ENCODE measurements around the gene PKNOX2. TPM values are rescaled to one million over a fixed set of nuclear protein-coding genes. Genes with fewer than 3 reads are reported as not detected.

The PKNOX2 gene
- total RNA-seq, 1 donor: under 0.01 TPM

DNA sequence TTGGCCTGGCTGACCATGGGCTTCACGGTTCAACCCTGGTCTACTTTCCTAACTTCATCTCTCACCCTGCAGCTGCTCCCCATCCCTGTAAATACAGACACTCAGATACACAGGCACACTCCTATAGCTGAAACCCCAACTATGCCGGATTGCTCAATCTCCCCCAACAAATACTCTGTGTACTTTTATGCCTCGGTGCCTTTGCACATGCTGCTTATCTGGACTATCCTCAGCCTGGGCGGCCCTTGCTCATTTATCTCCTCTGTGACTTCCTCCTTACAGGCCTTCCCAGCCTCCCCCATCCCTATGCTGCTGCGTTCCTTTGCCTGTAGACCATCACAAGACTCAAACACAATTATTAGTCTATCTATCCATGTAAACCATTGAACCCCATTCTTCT lies 76.6 kb downstream of the PKNOX2 start:
- Histone ChIP-seq H3K9me3 (ENCODE audit: low read depth, low read length) (no peaks in the 10 kb centered on the region), H3K4me3 (ENCODE audit: low read length) (no peak overlapping the region), H3K27me3 (ENCODE audit: insufficient read depth, low read length) (no peaks in the 10 kb centered on the region), H3K4me1 (ENCODE audit: insufficient read depth, low read length) (no peaks in the 10 kb centered on the region)

DNA sequence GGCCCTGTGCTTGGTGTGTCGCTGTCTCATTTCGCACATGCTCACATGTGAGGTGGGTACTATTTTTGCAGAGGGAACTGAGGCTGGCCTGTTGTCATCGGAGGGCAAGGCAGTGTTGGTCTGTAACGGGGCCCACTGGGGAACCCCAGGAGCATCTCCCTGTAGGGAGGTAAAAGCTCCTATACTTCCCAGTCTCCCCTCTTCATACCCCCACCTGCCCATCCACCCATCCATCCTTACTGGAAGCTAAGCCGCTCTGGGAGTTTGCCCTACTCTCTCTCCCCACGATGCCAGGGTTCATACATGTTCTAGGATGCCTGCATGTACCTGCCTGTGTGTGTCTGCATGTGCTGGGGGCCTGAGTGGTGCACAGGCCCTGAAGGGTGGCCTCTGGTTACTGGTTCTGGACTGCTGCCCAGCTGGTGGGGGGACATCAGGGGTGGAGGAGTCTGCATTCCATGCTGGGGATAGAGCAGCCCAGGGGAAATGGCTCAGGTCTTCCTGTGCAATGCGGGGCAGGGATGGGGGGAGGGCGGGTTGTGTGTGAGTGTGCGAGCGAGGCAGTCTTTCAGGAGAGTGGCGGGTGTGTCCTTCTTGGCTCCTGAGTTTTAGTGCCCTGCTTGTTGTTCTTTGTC lies 77.7 kb downstream of the PKNOX2 start:
- no peaks in the 10 kb centered on the region for H3K27me3 ChIP-seq (ENCODE audit: insufficient read depth, low read length)
- H3K4me3 ChIP-seq (ENCODE audit: low read length): no peak overlapping the region
- H3K9me3 ChIP-seq (ENCODE audit: low read depth, low read length): no peaks in the 10 kb centered on the region
- no peaks in the 10 kb centered on the region for H3K4me1 ChIP-seq (ENCODE audit: insufficient read depth, low read length)

DNA sequence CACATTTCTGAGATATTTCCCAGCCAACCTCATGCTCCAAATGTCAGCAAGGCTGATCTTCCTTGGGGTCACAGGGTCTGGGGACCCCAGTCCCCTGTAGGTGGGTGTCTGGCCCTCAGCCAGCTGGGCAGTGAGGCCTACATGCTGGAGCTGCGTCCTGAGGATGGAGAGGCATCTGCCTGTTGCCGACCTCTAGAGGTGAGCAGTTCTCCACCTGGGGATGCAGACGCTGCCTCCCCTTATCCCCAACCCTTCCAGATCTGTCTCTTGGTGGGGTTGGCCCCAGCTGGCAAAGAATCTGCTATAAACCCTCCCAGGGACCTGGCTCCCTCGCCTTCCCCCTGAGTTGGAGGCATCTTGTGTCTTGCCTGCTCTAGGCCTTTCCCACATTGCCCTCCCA lies 79.6 kb downstream of the PKNOX2 start:
- no peaks in the 10 kb centered on the region for H3K9me3 ChIP-seq (ENCODE audit: low read depth, low read length)
- H3K4me1 ChIP-seq (ENCODE audit: insufficient read depth, low read length): no peaks in the 10 kb centered on the region
- no peak overlapping the region for H3K4me3 ChIP-seq (ENCODE audit: low read length)
- H3K27me3 ChIP-seq (ENCODE audit: insufficient read depth, low read length): no peaks in the 10 kb centered on the region

DNA sequence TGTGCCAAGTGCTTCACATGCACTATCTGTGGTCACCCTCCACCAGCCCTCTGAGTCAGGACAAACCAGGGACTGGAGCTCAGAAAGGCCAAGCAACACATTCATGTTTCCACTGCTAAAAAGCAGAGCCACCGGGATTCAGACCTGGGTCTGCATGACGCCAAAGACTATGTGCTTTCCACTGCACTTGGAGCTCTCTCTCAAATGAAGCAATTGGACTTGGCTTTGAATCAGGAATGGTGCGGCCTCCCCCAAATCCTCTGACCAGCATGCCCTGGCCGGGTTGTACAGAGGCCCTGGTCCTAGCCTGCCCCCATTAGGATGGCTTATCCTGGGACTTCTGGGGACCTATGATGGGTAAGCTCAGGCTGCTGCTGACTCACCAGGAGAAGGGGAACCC lies 80.7 kb downstream of the PKNOX2 start:
- Histone ChIP-seq H3K9me3 (ENCODE audit: low read depth, low read length) (no peaks in the 10 kb centered on the region), H3K27me3 (ENCODE audit: insufficient read depth, low read length) (no peaks in the 10 kb centered on the region), H3K4me1 (ENCODE audit: insufficient read depth, low read length) (no peaks in the 10 kb centered on the region), H3K4me3 (ENCODE audit: low read length) (no peak overlapping the region)

DNA sequence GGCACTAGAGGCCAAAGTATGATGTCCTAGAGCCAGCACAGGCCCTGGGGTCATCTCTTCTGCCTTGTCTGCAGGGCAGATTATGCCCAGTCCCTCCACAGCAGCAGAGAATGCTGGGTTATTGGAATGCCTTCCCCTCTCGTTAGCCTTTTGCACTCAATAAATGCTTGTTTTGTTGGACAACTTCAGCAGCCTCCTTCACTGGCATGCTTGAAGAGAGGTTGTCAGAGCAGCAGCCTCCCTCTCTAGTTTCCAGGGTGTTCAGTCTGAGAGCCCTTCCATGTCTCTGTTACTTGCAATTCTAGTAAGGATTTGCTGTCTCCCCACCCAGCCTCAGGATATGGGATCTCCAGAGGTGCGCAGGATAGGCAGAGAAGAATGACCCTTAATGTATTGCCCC lies 82.9 kb downstream of the PKNOX2 start:
- Histone ChIP-seq H3K27me3 (ENCODE audit: insufficient read depth, low read length) (no peaks in the 10 kb centered on the region), H3K4me3 (ENCODE audit: low read length) (no peak overlapping the region), H3K9me3 (ENCODE audit: low read depth, low read length) (no peaks in the 10 kb centered on the region), H3K4me1 (ENCODE audit: insufficient read depth, low read length) (no peaks in the 10 kb centered on the region)

DNA sequence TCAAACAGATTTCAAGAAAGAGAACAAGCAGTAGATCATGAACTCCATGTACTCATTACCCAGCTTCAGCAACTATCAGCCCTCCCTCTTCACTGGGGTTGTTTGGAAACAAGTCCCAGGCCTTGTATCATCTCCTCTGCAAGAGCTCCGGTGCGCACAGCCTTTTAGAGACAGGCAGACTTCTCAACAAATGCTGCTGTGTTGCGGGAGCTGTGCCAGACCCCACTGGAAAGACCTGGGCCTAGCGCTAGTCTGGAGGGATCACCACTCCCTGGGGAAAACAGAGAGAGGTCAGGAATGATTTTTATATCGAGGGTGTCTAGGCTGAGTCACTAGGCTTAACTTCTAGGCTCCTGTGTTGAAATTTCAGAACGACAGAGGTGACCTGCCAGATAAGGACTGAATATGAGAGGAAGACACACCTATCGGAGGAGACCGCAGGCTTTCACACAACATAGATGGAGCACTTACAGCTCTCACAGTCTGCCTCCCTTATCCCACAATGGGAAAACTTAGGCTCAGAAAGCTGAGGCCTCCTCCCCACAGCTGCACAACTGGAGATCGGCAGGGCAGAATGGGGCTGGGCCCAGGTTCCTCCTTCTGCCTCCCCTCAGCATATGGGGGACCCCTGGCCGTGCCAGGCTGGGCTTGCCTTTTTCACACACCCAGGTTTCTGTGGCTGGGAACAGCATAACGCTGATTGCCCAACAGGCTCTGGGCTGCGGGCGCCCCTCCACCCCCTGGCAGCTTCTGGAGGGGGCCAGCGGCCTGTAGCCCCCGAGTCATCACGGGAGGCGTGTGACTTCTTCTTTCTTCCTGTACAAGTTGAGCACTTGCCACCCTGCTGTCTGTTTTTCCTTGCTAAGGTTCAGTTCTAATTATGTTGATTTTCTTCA lies 86.0 kb downstream of the PKNOX2 start:
- no peaks in the 10 kb centered on the region for H3K27me3 ChIP-seq (ENCODE audit: insufficient read depth, low read length)
- no peaks in the 10 kb centered on the region for H3K9me3 ChIP-seq (ENCODE audit: low read depth, low read length)
- no peak overlapping the region for H3K4me3 ChIP-seq (ENCODE audit: low read length)
- no peaks in the 10 kb centered on the region for H3K4me1 ChIP-seq (ENCODE audit: insufficient read depth, low read length)

DNA sequence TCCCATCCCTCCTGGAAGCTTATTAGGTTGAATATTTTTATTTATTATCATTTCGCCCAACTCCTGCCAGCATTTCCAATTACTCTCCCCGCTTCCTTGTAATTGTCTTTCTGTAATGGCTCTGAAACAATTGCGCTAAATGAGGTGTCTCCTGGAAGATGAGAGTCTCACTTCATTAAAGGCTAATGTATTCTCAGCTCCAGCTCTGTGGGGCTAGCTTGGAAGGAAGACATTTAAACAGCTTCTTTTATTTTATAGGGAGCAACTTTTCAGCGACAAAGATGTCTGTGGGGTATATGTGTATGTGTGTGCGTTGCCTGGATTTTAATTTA lies 86.6 kb downstream of the PKNOX2 start:
- H3K4me1 ChIP-seq (ENCODE audit: insufficient read depth, low read length): no peaks in the 10 kb centered on the region
- H3K9me3 ChIP-seq (ENCODE audit: low read depth, low read length): no peaks in the 10 kb centered on the region
- no peak overlapping the region for H3K4me3 ChIP-seq (ENCODE audit: low read length)
- H3K27me3 ChIP-seq (ENCODE audit: insufficient read depth, low read length): no peaks in the 10 kb centered on the region

DNA sequence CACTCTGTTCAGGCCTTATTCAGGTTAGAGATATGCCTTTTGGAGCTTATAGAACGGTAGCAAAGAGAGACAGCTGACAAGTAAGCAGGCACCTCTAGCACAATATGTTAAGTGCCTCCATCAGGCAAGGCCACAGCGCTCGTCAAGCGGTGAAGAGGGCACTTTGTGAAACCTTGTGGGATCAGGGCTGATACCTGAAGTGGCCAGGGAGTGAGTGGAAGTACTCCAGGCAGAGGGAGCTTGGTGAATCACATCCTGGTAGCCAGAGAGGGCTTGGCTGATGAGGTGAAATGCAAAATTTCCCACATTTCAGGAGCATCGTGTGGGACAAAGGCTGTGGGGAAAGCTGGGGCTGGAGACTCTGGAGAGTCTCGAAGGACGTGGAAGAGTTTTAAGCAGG lies 87.4 kb downstream of the PKNOX2 start:
- H3K4me1 ChIP-seq (ENCODE audit: insufficient read depth, low read length): no peaks in the 10 kb centered on the region
- no peaks in the 10 kb centered on the region for H3K27me3 ChIP-seq (ENCODE audit: insufficient read depth, low read length)
- no peaks in the 10 kb centered on the region for H3K9me3 ChIP-seq (ENCODE audit: low read depth, low read length)
- H3K4me3 ChIP-seq (ENCODE audit: low read length): no peak overlapping the region

DNA sequence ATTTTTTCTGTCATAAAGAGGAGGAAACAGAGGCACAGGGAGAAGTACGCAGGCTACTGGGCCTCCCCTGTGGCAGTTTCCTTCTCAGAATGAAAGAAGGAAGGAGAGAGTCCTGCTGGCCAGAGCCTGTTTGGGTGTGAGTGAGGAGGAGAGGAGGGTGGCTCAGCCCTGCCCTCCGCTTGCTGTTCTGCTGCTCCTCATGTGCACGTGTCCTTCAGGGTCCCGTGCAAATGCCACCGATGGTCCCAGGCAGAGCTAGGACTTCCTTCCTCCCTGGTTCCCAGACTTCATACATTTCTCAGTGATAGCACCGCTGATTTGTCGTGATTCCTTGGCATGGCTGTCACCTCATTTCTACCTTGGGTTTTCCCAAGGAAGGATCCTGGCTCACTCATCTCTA lies 88.7 kb downstream of the PKNOX2 start:
- Histone ChIP-seq H3K4me3 (ENCODE audit: low read length) (no peak overlapping the region), H3K4me1 (ENCODE audit: insufficient read depth, low read length) (no peaks in the 10 kb centered on the region), H3K9me3 (ENCODE audit: low read depth, low read length) (no peaks in the 10 kb centered on the region), H3K27me3 (ENCODE audit: insufficient read depth, low read length) (no peaks in the 10 kb centered on the region)

DNA sequence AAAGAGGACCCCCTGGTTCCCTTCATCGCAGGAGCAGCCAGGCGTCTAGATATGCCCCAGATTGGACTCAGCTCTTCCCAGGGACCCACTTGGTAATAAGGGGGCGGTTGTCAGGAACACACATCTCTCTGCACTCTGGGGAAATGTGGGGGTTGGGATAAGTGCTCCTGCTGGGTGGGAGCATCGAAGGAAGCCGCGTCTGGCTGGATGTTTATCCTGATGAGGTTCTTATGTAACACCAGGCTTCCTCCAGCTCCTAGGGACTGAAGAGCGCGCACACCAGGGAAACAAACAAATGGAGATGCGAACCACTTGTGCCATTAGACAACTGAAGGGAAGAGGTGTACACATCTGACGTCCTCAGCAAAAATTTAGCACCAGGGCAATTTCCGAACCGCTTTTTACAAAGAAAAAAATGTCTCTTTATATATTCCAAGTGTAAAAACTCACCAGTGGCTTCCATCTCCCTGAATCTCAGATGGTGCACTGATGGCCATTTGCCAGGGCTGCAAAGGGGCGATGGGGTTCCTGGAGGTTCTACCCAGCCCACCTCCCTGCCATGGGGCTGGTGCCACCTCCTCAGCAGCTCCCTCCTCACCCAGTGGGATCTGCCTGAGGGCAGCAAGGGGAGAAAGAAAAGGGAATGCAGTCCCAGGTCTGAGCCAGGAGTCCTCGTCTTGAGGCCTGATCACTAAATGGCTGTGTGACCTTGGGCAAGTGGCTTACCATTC lies 89.4 kb downstream of the PKNOX2 start:
- H3K4me3 ChIP-seq (ENCODE audit: low read length): no peak overlapping the region
- H3K4me1 ChIP-seq (ENCODE audit: insufficient read depth, low read length): no peaks in the 10 kb centered on the region
- no peaks in the 10 kb centered on the region for H3K9me3 ChIP-seq (ENCODE audit: low read depth, low read length)
- no peaks in the 10 kb centered on the region for H3K27me3 ChIP-seq (ENCODE audit: insufficient read depth, low read length)

DNA sequence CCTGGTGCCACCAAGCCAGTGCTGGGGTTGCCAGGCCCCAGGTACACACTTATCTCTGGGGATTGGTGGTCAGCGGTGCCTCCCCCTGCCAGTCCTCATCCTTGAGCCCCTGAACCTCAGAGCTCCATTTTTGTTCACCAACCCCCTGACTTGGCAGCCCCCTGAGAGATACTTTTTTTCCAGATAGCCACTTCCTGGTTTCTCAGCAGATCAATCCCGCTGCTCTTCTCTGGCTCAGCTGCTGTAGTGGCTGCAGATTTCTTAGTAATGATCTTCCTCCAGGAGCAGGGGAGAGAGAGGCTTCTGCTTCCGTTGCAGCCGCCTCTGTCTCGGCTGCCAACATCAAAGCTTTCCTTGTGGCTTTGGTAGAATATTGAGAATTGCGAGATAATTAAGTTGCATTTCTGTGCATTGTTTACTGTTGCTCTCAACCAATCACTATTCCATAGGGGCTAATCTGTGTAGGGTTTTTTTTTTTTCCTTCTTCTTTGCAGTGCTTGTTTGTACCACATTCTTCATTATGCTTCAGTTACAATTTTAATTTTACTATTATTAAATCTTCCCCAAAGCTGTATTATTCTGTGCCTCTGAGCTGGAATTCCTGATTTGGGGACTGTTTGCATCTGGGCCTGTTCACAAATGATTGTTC lies 92.1 kb downstream of the PKNOX2 start:
- H3K27me3 ChIP-seq (ENCODE audit: insufficient read depth, low read length): no peaks in the 10 kb centered on the region
- no peak overlapping the region for H3K4me3 ChIP-seq (ENCODE audit: low read length)
- no peaks in the 10 kb centered on the region for H3K4me1 ChIP-seq (ENCODE audit: insufficient read depth, low read length)
- H3K9me3 ChIP-seq (ENCODE audit: low read depth, low read length): no peaks in the 10 kb centered on the region

DNA sequence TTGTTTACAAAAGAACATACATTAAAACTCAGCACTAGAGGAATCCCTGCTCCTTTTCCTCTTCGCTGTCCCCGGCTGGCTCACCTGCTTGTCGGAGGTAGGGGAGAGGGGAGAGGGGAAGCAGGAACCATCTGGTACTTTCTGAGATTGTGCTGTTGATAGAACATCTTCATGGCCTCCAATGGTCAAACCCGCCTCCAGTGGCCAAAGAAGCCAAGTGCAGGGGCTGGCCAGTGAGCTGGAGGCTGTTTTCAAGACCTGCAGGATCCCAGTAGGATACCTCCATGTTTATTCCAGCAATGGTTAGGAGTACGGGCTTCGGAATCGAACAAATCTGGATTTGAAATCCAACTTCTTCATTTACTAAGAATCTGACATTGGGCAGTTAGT lies 92.6 kb downstream of the PKNOX2 start:
- Histone ChIP-seq H3K27me3 (ENCODE audit: insufficient read depth, low read length) (no peaks in the 10 kb centered on the region), H3K4me1 (ENCODE audit: insufficient read depth, low read length) (no peaks in the 10 kb centered on the region), H3K4me3 (ENCODE audit: low read length) (no peak overlapping the region), H3K9me3 (ENCODE audit: low read depth, low read length) (no peaks in the 10 kb centered on the region)

DNA sequence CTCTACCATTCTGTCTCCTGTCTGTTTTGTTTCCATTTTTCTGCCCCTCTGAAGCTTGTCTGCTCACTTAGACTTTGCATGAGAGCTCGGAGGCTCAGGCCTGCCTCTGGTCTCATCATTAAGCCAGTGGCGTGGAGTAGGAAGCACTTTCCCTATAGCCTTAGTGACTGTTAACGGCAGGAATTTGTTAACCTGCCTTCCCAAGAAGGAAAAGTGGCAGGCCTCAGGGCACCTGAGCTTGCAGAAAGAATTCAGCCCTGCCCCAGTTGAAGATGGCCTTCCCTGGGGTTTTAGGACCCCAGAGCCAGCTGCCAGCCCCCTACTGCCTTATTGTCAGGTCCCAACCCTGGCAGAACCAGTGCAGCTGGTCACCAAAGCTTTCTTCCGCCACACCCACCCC lies 93.2 kb downstream of the PKNOX2 start:
- Histone ChIP-seq H3K27me3 (ENCODE audit: insufficient read depth, low read length) (peaks cover 2% of the 10 kb centered on the region), H3K4me3 (ENCODE audit: low read length) (no peak overlapping the region), H3K9me3 (ENCODE audit: low read depth, low read length) (no peaks in the 10 kb centered on the region), H3K4me1 (ENCODE audit: insufficient read depth, low read length) (no peaks in the 10 kb centered on the region)

DNA sequence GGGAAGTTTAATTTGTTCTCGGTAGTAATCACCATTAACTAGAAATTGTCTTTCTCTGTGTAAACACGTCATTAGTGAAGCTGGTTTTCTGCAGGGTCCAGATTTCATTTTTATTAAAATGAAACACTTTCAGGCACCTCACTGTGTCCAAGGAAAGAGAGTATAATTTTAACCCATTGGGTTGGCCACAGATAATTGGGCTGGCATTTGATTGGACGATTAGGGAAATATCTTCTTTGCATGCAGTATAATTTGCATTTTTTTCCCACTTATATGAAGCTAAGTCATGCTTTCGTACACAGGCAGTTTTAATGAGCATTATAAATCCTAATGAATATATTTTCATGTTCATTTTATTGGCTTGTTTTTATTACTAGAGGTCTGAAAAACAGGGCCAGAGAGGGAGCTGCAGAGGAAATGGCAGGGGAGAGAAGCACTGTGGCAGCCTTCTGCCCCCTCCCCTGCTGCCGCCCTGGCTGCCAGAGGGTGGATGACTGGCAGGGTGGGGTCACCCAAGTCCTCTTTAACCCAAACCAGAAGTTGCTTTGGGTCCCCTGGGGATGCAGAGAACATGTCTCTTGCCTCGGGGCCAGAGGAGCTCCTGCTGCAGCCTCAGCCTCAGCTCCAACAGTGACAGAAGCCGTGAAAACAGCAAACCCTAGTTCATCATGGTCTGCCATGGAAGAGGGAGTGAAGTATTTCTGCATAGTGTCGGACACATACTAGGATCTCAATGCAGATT lies 93.9 kb downstream of the PKNOX2 start:
- Histone ChIP-seq H3K27me3 (ENCODE audit: insufficient read depth, low read length) (peaks cover 6% of the 10 kb centered on the region), H3K4me1 (ENCODE audit: insufficient read depth, low read length) (no peaks in the 10 kb centered on the region), H3K9me3 (ENCODE audit: low read depth, low read length) (no peaks in the 10 kb centered on the region), H3K4me3 (ENCODE audit: low read length) (no peak overlapping the region)

All from mononuclear cell (primary cell).